K562 (cell line): Measurements from ENCODE around the gene CERS6. TPM values are rescaled to one million over a fixed set of nuclear protein-coding genes. Genes with fewer than 3 reads are reported as not detected.

Experiments used
- ATAC-seq: fragments of 200-7000 bp; cut with Tn5 transposase; 3 replicates; pipeline ENCODE4 v1.9.1; 2020; ENCODE audit warnings: moderate library complexity
- BruUV-seq: library from RNA; stranded (reverse); fragments of 400-500 nt; replicated peaks from 2 replicates; lab custom pipeline; 2021; lab: Mats Ljungman, UMichigan
- CTCF ChIA-PET: fragments of 300-600 bp; formaldehyde crosslinking; extraction: SDS; loops from one replicate; lab custom pipeline; 2021; ENCODE audit warnings: low intra/inter-chr PET ratio; lab: Yijun Ruan, JAX
- POLR2A ChIA-PET: fragments of 300-600, 350-650 bp; sonication (Branson Sonifier 250); formaldehyde crosslinking; extraction: SDS; loops from one replicate; lab custom pipeline; 2021; ENCODE audit warnings: antibody characterized with exemption, inconsistent platforms; lab: Yijun Ruan, JAX
- DNase-seq, 4 experiments: peaks; one replicate each; pipeline versions ENCODE4 v3.0.0 to v3.0.0-alpha.2; 2011 to 2018; ENCODE audit warnings: low spot score in 3 of 4, mixed read lengths in 3 of 4; ENCODE audit errors: extremely low read depth in 1 of 4
- FAIRE-seq: peaks from 2 replicates; lab custom pipeline; 2011; peaks lifted over from hg19 to GRCh38; lab: Jason Lieb, UNC
- H2AFZ ChIP-seq: 2 replicates; pipeline ENCODE4 v1.6.0; 2011; ENCODE audit warnings: low read depth, low read length, control low read depth, inconsistent platforms
- H3K27ac ChIP-seq: fragments of 200-600 bp; 3 replicates; pipeline ENCODE4 v1.8.0; 2011; ENCODE audit warnings: low read depth, mild to moderate bottlenecking, control low read depth, inconsistent platforms, low read length, moderate library complexity, mixed read lengths; ENCODE audit errors: extremely low read depth
- H3K27me3 ChIP-seq, 2 experiments: fragments of 300-600 bp in 1 of 2; 2 replicates in 1 of 2; 3 replicates in 1 of 2; pipeline versions ENCODE4 v1.6.0 to v1.8.0; 2011; ENCODE audit warnings: inconsistent platforms in 2 of 2, low read length in 2 of 2, mild to moderate bottlenecking in 1 of 2, mixed read lengths in 1 of 2, moderate library complexity in 1 of 2; ENCODE audit not compliant: control insufficient read depth in 2 of 2, insufficient read depth in 2 of 2
- H3K36me3 ChIP-seq: fragments of 300-600 bp; 3 replicates; pipeline ENCODE4 v1.8.0; 2011; ENCODE audit warnings: mild to moderate bottlenecking, low read length, inconsistent platforms; ENCODE audit not compliant: control insufficient read depth, insufficient read depth
- H3K4me1 ChIP-seq, 2 experiments: fragments of 200-600 bp in 1 of 2; replicated peaks in 1 of 2; 2 replicates in 1 of 2; 3 replicates in 1 of 2; pipeline versions ENCODE4 v1.5.1 to v1.8.0; 2011; ENCODE audit warnings: inconsistent platforms in 2 of 2, low read length in 2 of 2, mild to moderate bottlenecking in 1 of 2, mixed read lengths in 1 of 2, moderate library complexity in 1 of 2; ENCODE audit not compliant: control insufficient read depth in 2 of 2, insufficient read depth in 2 of 2
- H3K4me2 ChIP-seq: 2 replicates; pipeline ENCODE4 v1.6.1; 2011; ENCODE audit warnings: low read length, control low read depth, inconsistent platforms, mixed read lengths; ENCODE audit not compliant: insufficient read depth
- H3K4me3 ChIP-seq: fragments of 200-600 bp; sonication (generic), shearing (Covaris generic); 2 replicates; pipeline ENCODE4 v1.5.1; 2016; ENCODE audit warnings: control low read depth, inconsistent platforms
- H3K79me2 ChIP-seq: fragments of 200-600 bp; 3 replicates; pipeline ENCODE4 v1.8.0; 2011; ENCODE audit warnings: low read length, inconsistent platforms; ENCODE audit not compliant: control insufficient read depth, insufficient read depth
- H3K9ac ChIP-seq, 2 experiments: 2 replicates each; pipeline versions ENCODE4 v1.6.0 to v1.6.1; 2011; ENCODE audit warnings: low read depth in 2 of 2, low read length in 2 of 2, control low read depth in 1 of 2, inconsistent platforms in 1 of 2, mild to moderate bottlenecking in 1 of 2, mixed read lengths in 1 of 2; ENCODE audit not compliant: insufficient read depth in 1 of 2
- H3K9me1 ChIP-seq: one replicate; pipeline ENCODE4 v1.6.0; 2011; ENCODE audit warnings: inconsistent platforms, mild to moderate bottlenecking, low read length, moderate library complexity; ENCODE audit not compliant: control insufficient read depth, insufficient read depth
- H3K9me3 ChIP-seq: replicated peaks from 2 replicates; pipeline ENCODE4 v1.5.1; 2011; ENCODE audit warnings: low read depth, low read length, inconsistent platforms; ENCODE audit not compliant: control insufficient read depth, insufficient read depth
- H4K20me1 ChIP-seq: replicated peaks from 2 replicates; pipeline ENCODE4 v1.6.1; 2011; ENCODE audit warnings: low read length, inconsistent platforms, mixed read lengths; ENCODE audit not compliant: control insufficient read depth, insufficient read depth
- CBX3 ChIP-seq, 2 experiments: IDR thresholded peaks; 1 replicate in 1 of 2; 2 replicates in 1 of 2; pipeline ENCODE4 v1.6.1; 2012; ENCODE audit warnings: inconsistent platforms in 2 of 2, low read length in 2 of 2, borderline replicate concordance in 1 of 2, control low read depth in 1 of 2
- CCAR2 ChIP-seq: fragments of 200-400 bp; formaldehyde crosslinking; IDR thresholded peaks from 2 replicates; pipeline ENCODE4 v1.6.1; 2017; ENCODE audit warnings: mild to moderate bottlenecking, low read depth, low read length
- E2F4 ChIP-seq: sonication (generic); formaldehyde crosslinking; IDR thresholded peaks from 2 replicates; pipeline ENCODE4 v1.8.0; 2022; ENCODE audit warnings: mild to moderate bottlenecking, low read depth, missing genetic modification reagents
- ELF1 ChIP-seq: fragments of 200-800 bp; sonication (Bioruptor generic); IDR thresholded peaks from 2 replicates; pipeline ENCODE4 v1.6.1; 2016; ENCODE audit warnings: missing genetic modification characterization, missing compliant biosample characterization
- GTF2E2 ChIP-seq: fragments of 200-800 bp; sonication (Bioruptor generic); IDR thresholded peaks from 2 replicates; pipeline ENCODE4 v1.6.1; 2016; ENCODE audit warnings: missing genetic modification characterization, missing compliant biosample characterization
- HMGN3 ChIP-seq: IDR thresholded peaks from 2 replicates; pipeline ENCODE4 v1.6.1; 2011; ENCODE audit warnings: borderline replicate concordance, low read depth, mild to moderate bottlenecking, mixed read lengths, low read length; ENCODE audit not compliant: insufficient read length; ENCODE audit errors: extremely low read depth
- KAT7 ChIP-seq: sonication (generic); formaldehyde crosslinking; IDR thresholded peaks from 2 replicates; pipeline ENCODE4 v1.8.0; 2022; ENCODE audit warnings: missing genetic modification reagents, mild to moderate bottlenecking, borderline replicate concordance
- NRF1 ChIP-seq, 2 experiments: fragments of 450-650 bp; IDR thresholded peaks in 1 of 2; conservative IDR thresholded peaks in 1 of 2; 2 replicates each; pipeline ENCODE4 v1.6.1; 2014; ENCODE audit warnings: mild to moderate bottlenecking in 2 of 2
- RAD51 ChIP-seq: fragments of 450-650 bp; IDR thresholded peaks from 2 replicates; pipeline ENCODE4 v1.7.1; 2016; ENCODE audit warnings: low read depth, mild to moderate bottlenecking, borderline replicate concordance
- RBM17 ChIP-seq: fragments of 200-400 bp; formaldehyde crosslinking; IDR thresholded peaks from 2 replicates; pipeline ENCODE4 v1.6.1; 2017; ENCODE audit warnings: low read depth, mild to moderate bottlenecking, low read length, borderline replicate concordance
- SRF ChIP-seq, 2 experiments: fragments of 250-450, 450-650 bp in 1 of 2; sonication (Bioruptor Pico) in 1 of 2; sonication (generic) in 1 of 2; formaldehyde crosslinking; IDR thresholded peaks; 2 replicates each; pipeline versions ENCODE4 v1.5.0 to v1.5.1; 2020 to 2022; ENCODE audit warnings: mild to moderate bottlenecking in 1 of 2, missing genetic modification reagents in 1 of 2
- TCF7 ChIP-seq: sonication (generic); IDR thresholded peaks from 2 replicates; pipeline ENCODE4 v1.6.1; 2016; ENCODE audit warnings: antibody characterized with exemption, borderline replicate concordance
- ZBTB33 ChIP-seq: sonication (generic); formaldehyde crosslinking; IDR thresholded peaks from 2 replicates; pipeline ENCODE4 v1.8.1; 2023; ENCODE audit warnings: mild to moderate bottlenecking, missing genetic modification reagents
- ZBTB7A ChIP-seq: IDR thresholded peaks from 2 replicates; pipeline ENCODE4 v1.6.1; 2011; ENCODE audit warnings: low read depth, mild to moderate bottlenecking, low read length, moderate library complexity, borderline replicate concordance; ENCODE audit not compliant: control insufficient read depth
- ZNF146 ChIP-seq: IDR thresholded peaks from one replicate; pipeline ENCODE4 v1.6.1; 2018; ENCODE audit warnings: missing compliant biosample characterization; ENCODE audit not compliant: unreplicated experiment
- ZNF785 ChIP-seq: fragments of 250-450 bp; sonication (Bioruptor Pico); IDR thresholded peaks from 2 replicates; pipeline ENCODE4 v1.4.0; 2020; ENCODE audit warnings: mild to moderate bottlenecking
- WGBS: fragments of 100-300 bp; shearing (Covaris generic); methylation state at CpG from one replicate; pipeline ENCODE4 v1.1.6; 2016; ENCODE audit warnings: low coverage, mixed read lengths; ENCODE audit not compliant: insufficient coverage; ENCODE audit errors: missing lambda C conversion rate; 5-methylcytosine and 5-hydroxymethylcytosine counted together
- in situ Hi-C: fragments of 300-500 bp; cut with MboI; formaldehyde crosslinking; loops from 4 replicates; pipeline ENCODE4 v1.15.0; 2018; ENCODE audit warnings: inconsistent platforms, mixed read lengths
- intact Hi-C: fragments of 100-400 bp; cut with micrococcal nuclease; formaldehyde crosslinking; loops from 2 replicates; pipeline ENCODE4 v1.14.2; 2022
- polyA plus RNA-seq, 8 experiments: library from polyadenylated mRNA; depleted of rRNA in 4 of 8; stranded (reverse) in 5 of 8; unstranded in 3 of 8; fragments of >200 nt; fragmentation: Nextera tagmentation in 2 of 8; fragmentation: Illumina TruSeq in 1 of 8; extraction: Ambion mirVana in 2 of 8; extraction: Trizol in 1 of 8; gene quantifications; 2 replicates each; pipeline versions ENCODE4 v1.2.1 to v1.2.3, GENCODE V29; 2011 to 2014; ENCODE audit warnings: inconsistent platforms in 1 of 8, missing spikeins in 1 of 8
- total RNA-seq, 7 experiments: library from RNA; depleted of rRNA in 6 of 7; stranded (reverse); fragments of >200 nt in 6 of 7; fragmentation: Illumina TruSeq in 2 of 7; extraction: Trizol in 2 of 7; gene quantifications; 2 replicates each; pipeline versions ENCODE4 v1.2.1 to v1.2.3, GENCODE V29; 2011 to 2021; ENCODE audit warnings: low replicate concordance in 1 of 7

CERS6 gene
- total and polyA plus RNA-seq, 9 of the 15 experiments (the other 6 are each of a cell fraction or from before 2014, with no cell fraction given) = 1.6 to 13.6 (median 11.4) TPM

DNA sequence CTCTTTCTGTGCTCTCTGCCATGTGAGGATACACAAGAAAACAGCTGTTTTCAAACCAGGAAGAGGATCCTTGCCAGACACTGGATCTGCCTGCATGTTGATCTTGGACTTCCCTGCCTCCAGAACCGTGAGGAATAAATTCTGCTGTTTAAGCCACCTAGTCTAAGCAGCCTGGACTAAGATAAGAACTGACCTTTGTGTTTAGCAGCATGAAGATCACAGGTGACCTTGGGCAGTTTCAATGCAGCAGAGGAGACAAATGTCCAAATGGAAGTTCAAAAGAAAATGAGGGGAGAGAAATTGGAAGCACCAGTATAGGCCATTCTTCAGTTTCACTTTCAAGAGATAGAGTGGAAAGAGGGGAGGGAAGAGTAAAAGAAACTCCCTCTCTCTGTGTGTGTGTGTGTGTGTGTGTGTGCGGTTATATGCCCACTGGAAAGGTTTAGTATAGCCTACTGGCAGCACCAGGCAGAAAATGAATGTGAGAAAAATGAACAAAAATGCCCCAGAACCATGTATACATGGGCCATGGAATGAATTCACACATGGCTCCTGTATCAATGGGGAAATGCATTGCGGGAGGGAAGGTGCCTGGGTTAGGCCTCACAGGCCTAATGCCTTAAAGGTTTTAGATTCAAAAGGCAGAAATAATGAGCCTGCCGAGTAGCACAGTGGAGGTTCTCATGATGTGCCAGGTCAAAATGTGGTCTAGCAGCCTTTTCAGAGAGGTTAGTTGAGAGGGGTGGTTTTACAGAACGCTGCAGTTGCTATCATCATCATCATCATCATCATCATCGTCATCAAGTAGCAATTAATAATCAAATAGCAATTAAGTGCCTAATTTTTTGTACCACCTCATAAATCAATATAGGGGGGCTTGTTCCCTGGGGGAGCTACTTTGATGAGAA lies 1.1 kb upstream of the CERS6 start (continued):
- TF ChIP-seq GTF2E2 (0 out of 2 replicates have a peak, but pooled peaks have one; percentile 7), ELF1 (tag) (no peak), CBX3 (IDR thresholded peaks at IDR 0.05; ENCODE audit: borderline replicate concordance in 1 of 2, low read length in 2 of 2) (peak in 1 of 2 experiments; percentile 61; a peak in 1 of 3 replicates), E2F4 (no peak), RBM17 (no peak), ZNF785 (CRISPR knock-in tag) (no peak), HMGN3 (no peak)

GRCh38 chr2:168456521-168457189 lies 583 bp downstream of the CERS6 start:
- no peaks in the 10 kb centered on the region for H3K9me3 ChIP-seq
- H3K9ac ChIP-seq = peak overlapping the region; percentile 71 to 95
- FAIRE-seq (no peak), ATAC-seq (peak; percentile 74), DNase-seq (peak; percentile 40 to 65 (median 64))
- in situ Hi-C loops (no loop called here), intact Hi-C loops (loop anchor here (2.0 kb wide), 1 partner anchor 34 kb away; no protein-coding TSS in a partner anchor)
- ChIA-PET CTCF (no interaction called here), POLR2A (interaction anchor here (1.0 to 1.1 kb wide), 2 partner anchors 21 to 341 kb away, joined by 3 read pairs; no protein-coding TSS in a partner anchor)
- H3K79me2 ChIP-seq = peaks cover 47% of the 10 kb centered on the region
- WGBS = 2% methylated on average over 56 of the region's 61 CpGs
- H3K4me1 ChIP-seq = peaks cover 10 to 19% of the 10 kb centered on the region in 2 experiments; a peak in 3 of 5 replicates
- H3K4me2 ChIP-seq = peak overlapping the region; percentile 89
- BruUV-seq = no TSS peak
- H3K27me3 ChIP-seq = no peaks in the 10 kb centered on the region
- no peaks in the 10 kb centered on the region for H3K9me1 ChIP-seq
- no peaks in the 10 kb centered on the region for H4K20me1 ChIP-seq
- peak overlapping the region; percentile 84 for H3K27ac ChIP-seq
- peak overlapping the region; percentile 97 for H2AFZ ChIP-seq
- peak overlapping the region; percentile 73 for H3K4me3 ChIP-seq
- H3K36me3 ChIP-seq = no peaks in the 10 kb centered on the region
- TF ChIP-seq CCAR2 = no peak
- TF ChIP-seq RAD51 = no peak
- TF ChIP-seq NRF1 (conservative IDR thresholded peaks at IDR 0.05 in 1 of 2, IDR thresholded peaks at IDR 0.05 in 1 of 2) = peak; percentile 83 to 86
- 0 out of 2 replicates have a peak, but pooled peaks have one; percentile 48 for TF ChIP-seq ZBTB7A
- 0 out of 2 replicates have a peak, but pooled peaks have one; percentile 21 for TF ChIP-seq KAT7 (CRISPR knock-in tag)
- TF ChIP-seq ZBTB33 (CRISPR knock-in tag) = no peak
- no peak for TF ChIP-seq TCF7
- TF ChIP-seq SRF (CRISPR knock-in tag; IDR thresholded peaks at IDR 0.05) = no peak
- no peak for TF ChIP-seq ZNF146 (CRISPR knock-in tag)
